T-cell (primary cell): ENCODE results near the gene RPL35. TPM values are rescaled to one million over a fixed set of nuclear protein-coding genes. Genes with fewer than 3 reads are reported as not detected.

Experiments used
- ATAC-seq, 4 experiments: fragments of 200-7000 bp in 3 of 4; fragments of 150-1000 bp in 1 of 4; cut with Tn5 transposase; replicated peaks in 1 of 4; 1 replicate in 3 of 4; 2 replicates in 1 of 4; pipeline ENCODE4 v1.10.0; 2021; ENCODE audit warnings: moderate library complexity in 3 of 4, mild to moderate bottlenecking in 2 of 4, moderate number of reproducible peaks in 1 of 4
- CTCF ChIA-PET, 2 donors: fragments of 300-600 bp; sonication (Branson Sonifier 250); formaldehyde crosslinking; loops; one replicate each; lab custom pipeline; 2022; ENCODE audit warnings: antibody characterized with exemption in 2 of 2; lab: Charles Lee
- POLR2A ChIA-PET, 2 donors: fragments of 300-600 bp; sonication (Branson Sonifier 250); formaldehyde crosslinking; loops; one replicate each; lab custom pipeline; 2022; ENCODE audit warnings: antibody characterized with exemption in 2 of 2; lab: Charles Lee
- DNase-seq, 35 experiments: peaks; one replicate each; pipeline versions ENCODE4 v3.0.0 to v3.0.0-alpha.2; 2013 to 2023
- H3K27ac ChIP-seq: one replicate; pipeline ENCODE4 v1.5.1; 2013; ENCODE audit warnings: low read length
- H3K27me3 ChIP-seq, 2 experiments: replicated peaks in 1 of 2; 1 replicate in 1 of 2; 2 replicates in 1 of 2; pipeline versions ENCODE4 v1.6.1 to v1.7.0; 2013; ENCODE audit warnings: low read length in 1 of 2, mixed read lengths in 1 of 2; ENCODE audit not compliant: control insufficient read depth in 2 of 2, insufficient read depth in 2 of 2; ENCODE audit errors: extremely low read depth in 1 of 2
- H3K36me3 ChIP-seq, 2 donors: 1 replicate in 1 of 2; 2 replicates in 1 of 2; pipeline versions ENCODE4 v1.6.1 to v1.7.0; 2013; ENCODE audit warnings: low read length in 1 of 2; ENCODE audit not compliant: control insufficient read depth in 2 of 2, insufficient read depth in 1 of 2; ENCODE audit errors: extremely low read depth in 1 of 2
- H3K4me1 ChIP-seq, 2 experiments: 1 replicate in 1 of 2; 2 replicates in 1 of 2; pipeline versions ENCODE4 v1.6.1 to v1.7.0; 2013; ENCODE audit warnings: low read length in 2 of 2, mixed read lengths in 1 of 2; ENCODE audit not compliant: insufficient read depth in 2 of 2, control insufficient read depth in 1 of 2; ENCODE audit errors: extremely low read depth in 1 of 2
- H3K4me3 ChIP-seq, 2 donors: 1 replicate in 1 of 2; 2 replicates in 1 of 2; pipeline versions ENCODE4 v1.5.1 to v1.7.0; 2013; ENCODE audit warnings: mild to moderate bottlenecking in 2 of 2, low read length in 1 of 2, moderate library complexity in 1 of 2; ENCODE audit not compliant: control insufficient read depth in 1 of 2; ENCODE audit errors: extremely low read depth in 1 of 2
- H3K9me3 ChIP-seq: 2 replicates; pipeline ENCODE4 v1.7.0; 2013
- H3K27ac Mint-ChIP-seq, 2 donors: one replicate each; pipeline ENCODE4 v1.8.0; 2020 to 2021; ENCODE audit warnings: mild to moderate bottlenecking in 2 of 2, mixed read lengths in 2 of 2
- H3K27me3 Mint-ChIP-seq, 2 donors: one replicate each; pipeline ENCODE4 v1.8.0; 2021 to 2022; ENCODE audit warnings: mixed read lengths in 2 of 2
- H3K36me3 Mint-ChIP-seq: one replicate; pipeline ENCODE4 v1.8.0; 2021; ENCODE audit warnings: mixed read lengths
- H3K4me1 Mint-ChIP-seq, 3 donors: one replicate each; pipeline ENCODE4 v1.8.0; 2020 to 2022; ENCODE audit warnings: mixed read lengths in 3 of 3, mild to moderate bottlenecking in 1 of 3
- H3K4me3 Mint-ChIP-seq, 3 donors: one replicate each; pipeline ENCODE4 v1.8.0; 2020 to 2022; ENCODE audit warnings: mild to moderate bottlenecking in 3 of 3, mixed read lengths in 3 of 3, moderate library complexity in 3 of 3
- H3K9me3 Mint-ChIP-seq, 3 donors: one replicate each; pipeline ENCODE4 v1.8.0; 2020 to 2022; ENCODE audit warnings: mixed read lengths in 3 of 3
- WGBS: methylation state at CpG from one replicate; pipeline ENCODE4 v1.1.5; 2013; ENCODE audit warnings: missing lambda C conversion rate; ENCODE audit not compliant: insufficient coverage; 5-methylcytosine and 5-hydroxymethylcytosine counted together
- total RNA-seq, 35 experiments: library from RNA in 6 of 35; stranded (reverse) in 6 of 35; fragments of 120-200 nt in 1 of 35; gene quantifications; one replicate each; pipeline versions ENCODE4 v1.2.1 to v1.2.4 and lab custom pipeline; 2013 to 2026

Gene RPL35
- total RNA-seq, 5 donors from 2014 or later (not counting 1 experiment from before 2014, with no cell fraction given): 1,564 to 1,845 (median 1,785) TPM

GRCh38 chr9:124863371-124863871 is 1.7 kb upstream of the RPL35 start:
- POLR2A ChIA-PET: no interaction called here
- peaks cover 32 to 48% (median 43%) of the 10 kb centered on the region in 3 donors for H3K4me1 Mint-ChIP-seq
- no peak for ATAC-seq

GRCh38 chr9:124860582-124861341 is 995 bp downstream of the RPL35 start:
- ChIA-PET CTCF (interaction anchor here (0.5 to 1.6 kb wide), 7 partner anchors 7 to 326 kb away, joined by 3 to 10 read pairs (median 4); partner anchors contain the start of genes WDR38 (in 2 of the 2) and NR6A1 (in 1 of the 2)), POLR2A (interaction anchor here in 1 of 2 donors (0.6 to 0.9 kb wide), 3 partner anchors 9 to 94 kb away, joined by 3 to 5 read pairs (median 3); no protein-coding TSS in a partner anchor)
- Histone ChIP-seq H3K27me3 (no peaks in the 10 kb centered on the region), H3K9me3 (no peaks in the 10 kb centered on the region), H3K27ac (peak overlapping the region; percentile 92), H3K36me3 (peaks cover 8 to 42% of the 10 kb centered on the region in 2 donors), H3K4me1 (peaks cover 11 to 41% of the 10 kb centered on the region in 2 experiments), H3K4me3 (peak overlapping the region; percentile 76 to 86)
- H3K4me3 Mint-ChIP-seq: peak overlapping the region; percentile 90 to 93 (median 92)
- H3K27me3 Mint-ChIP-seq: no peaks in the 10 kb centered on the region
- peaks cover 15 to 38% (median 33%) of the 10 kb centered on the region in 3 donors for H3K4me1 Mint-ChIP-seq
- DNase-seq (no peak), ATAC-seq (no peak)
- H3K36me3 Mint-ChIP-seq: peaks cover 30% of the 10 kb centered on the region
- 5% methylated on average over 8 of the region's 12 CpGs for WGBS
- peak overlapping the region; percentile 83 to 91 for H3K27ac Mint-ChIP-seq
- H3K9me3 Mint-ChIP-seq: no peaks in the 10 kb centered on the region

More at GRCh38 chr9:124863371-124863871, 1.7 kb upstream of the RPL35 start:
- 97% methylated on average over 7 of the region's 7 CpGs for WGBS
- no peak overlapping the region for H3K27ac ChIP-seq
- CTCF ChIA-PET: interaction anchor here in 1 of 2 donors (1.4 kb wide), 1 partner anchor 10 kb away, joined by 14 read pairs; the partner anchor contains the start of gene WDR38
- peak overlapping the region in 1 of 2 donors; percentile 34 for H3K27ac Mint-ChIP-seq
- H3K9me3 Mint-ChIP-seq: no peaks in the 10 kb centered on the region
- H3K27me3 ChIP-seq: no peaks in the 10 kb centered on the region
- H3K4me3 Mint-ChIP-seq: peak overlapping the region; percentile 63 to 90 (median 65)
- no peaks in the 10 kb centered on the region for H3K27me3 Mint-ChIP-seq
- peaks cover 21% of the 10 kb centered on the region for H3K36me3 Mint-ChIP-seq
- peaks cover 4 to 28% of the 10 kb centered on the region in 2 donors for H3K36me3 ChIP-seq
- no peak overlapping the region for H3K4me3 ChIP-seq
- H3K9me3 ChIP-seq: no peaks in the 10 kb centered on the region
- no peak for DNase-seq
- H3K4me1 ChIP-seq: peaks cover 14 to 50% of the 10 kb centered on the region in 2 experiments

- Histone ChIP-seq H3K9me3 (no peaks in the 10 kb centered on the region), H3K36me3 (peaks cover 8 to 42% of the 10 kb centered on the region in 2 donors), H3K4me3 (peak overlapping the region in 1 of 2 donors; percentile 76), H3K27me3 (no peaks in the 10 kb centered on the region), H3K4me1 (peaks cover 11 to 41% of the 10 kb centered on the region in 2 experiments), H3K27ac (peak overlapping the region; percentile 92)
- no peak for ATAC-seq
- Mint-ChIP-seq H3K4me3 (peak overlapping the region; percentile 90 to 93 (median 92)), H3K4me1 (peaks cover 15 to 38% (median 33%) of the 10 kb centered on the region in 3 donors), H3K27ac (peak overlapping the region; percentile 68 to 91), H3K9me3 (no peaks in the 10 kb centered on the region), H3K36me3 (peaks cover 30% of the 10 kb centered on the region), H3K27me3 (no peaks in the 10 kb centered on the region)
- WGBS: 20% methylated on average over 2 of the region's 10 CpGs
- ChIA-PET POLR2A (no interaction called here), CTCF (interaction anchor here in 1 of 2 donors (0.5 to 1.1 kb wide), 2 partner anchors 34 to 327 kb away, joined by 3 to 4 read pairs; no protein-coding TSS in a partner anchor)
- DNase-seq: no peak
Observed at GRCh38 chr9:124859803-124860581, 1.8 kb downstream of the RPL35 start.

- Histone ChIP-seq H3K9me3 (no peaks in the 10 kb centered on the region), H3K4me1 (peaks cover 11 to 43% of the 10 kb centered on the region in 2 experiments), H3K4me3 (no peak overlapping the region), H3K36me3 (peaks cover 8 to 42% of the 10 kb centered on the region in 2 donors), H3K27ac (no peak overlapping the region), H3K27me3 (no peaks in the 10 kb centered on the region)
- Mint-ChIP-seq H3K4me3 (no peak overlapping the region), H3K4me1 (peaks cover 15 to 37% (median 35%) of the 10 kb centered on the region in 3 donors), H3K27me3 (no peaks in the 10 kb centered on the region), H3K27ac (no peak overlapping the region), H3K9me3 (no peaks in the 10 kb centered on the region), H3K36me3 (peaks cover 30% of the 10 kb centered on the region)
- ChIA-PET POLR2A (no interaction called here), CTCF (interaction anchor here in 1 of 2 donors (0.6 kb wide), 1 partner anchor 285 kb away, joined by 3 read pairs; no protein-coding TSS in a partner anchor)
- ATAC-seq (no peak), DNase-seq (no peak)
- 90% methylated on average over 9 of the region's 9 CpGs for WGBS
Observed at GRCh38 chr9:124858330-124859046, 3.3 kb downstream of the RPL35 start.

GRCh38 chr9:124857533-124858162 is 4.1 kb downstream of the RPL35 start:
- no peaks in the 10 kb centered on the region for H3K9me3 ChIP-seq
- no peak overlapping the region for H3K27ac Mint-ChIP-seq
- no peaks in the 10 kb centered on the region for H3K27me3 Mint-ChIP-seq
- peaks cover 8 to 42% of the 10 kb centered on the region in 2 donors for H3K36me3 ChIP-seq
- POLR2A ChIA-PET: interaction anchor here in 1 of 2 donors (0.6 kb wide), 1 partner anchor 249 kb away, joined by 3 read pairs; no protein-coding TSS in a partner anchor
- DNase-seq (no peak), ATAC-seq (no peak)
- H3K4me3 Mint-ChIP-seq: no peak overlapping the region
- WGBS: 94% methylated on average over 24 of the region's 24 CpGs
- no peaks in the 10 kb centered on the region for H3K27me3 ChIP-seq
- CTCF ChIA-PET: no interaction called here
- H3K27ac ChIP-seq: no peak overlapping the region
- no peaks in the 10 kb centered on the region for H3K9me3 Mint-ChIP-seq
- peaks cover 20 to 41% (median 40%) of the 10 kb centered on the region in 3 donors for H3K4me1 Mint-ChIP-seq
- peaks cover 11 to 45% of the 10 kb centered on the region in 2 experiments for H3K4me1 ChIP-seq
- H3K36me3 Mint-ChIP-seq: peaks cover 30% of the 10 kb centered on the region
- no peak overlapping the region for H3K4me3 ChIP-seq
